ENCODE measurements around the gene CROCC2.
A peak's percentile ranks its signal among the peaks of the same experiment; 100 is the strongest.

The CROCC2 gene

GRCh38 chr2:240902615-240903041 is 3.5 kb upstream of the CROCC2 start:
- Histone ChIP-seq H3K27ac (ENCODE audit: low read depth, low read length) (no peak overlapping the region), H3K4me1 (ENCODE audit: control insufficient read depth, insufficient read depth, low read length) (no peaks in the 10 kb centered on the region), H3K27me3 (ENCODE audit: control insufficient read depth, insufficient read depth, low read length) (peaks cover 16% of the 10 kb centered on the region; the same call in 1 of the 2 replicates), H3K9ac (ENCODE audit: low read length) (peak overlapping the region; percentile 61), H3K4me3 (ENCODE audit: low read depth, low read length) (no peak overlapping the region), H3K36me3 (ENCODE audit: control insufficient read depth, insufficient read depth, low read length) (no peaks in the 10 kb centered on the region), H3K9me3 (ENCODE audit: control insufficient read depth, insufficient read depth, low read depth, low read length) (0 out of 2 replicates have a peak, but pooled peaks cover 5% of the 10 kb centered on the region)

GRCh38 chr2:240903191-240904060 is 2.7 kb upstream of the CROCC2 start:
- H3K27ac ChIP-seq (ENCODE audit: low read depth, low read length), result no peak overlapping the region
- no peaks in the 10 kb centered on the region for H3K4me1 ChIP-seq (ENCODE audit: control insufficient read depth, insufficient read depth, low read length)
- H3K27me3 ChIP-seq (ENCODE audit: control insufficient read depth, insufficient read depth, low read length), result peaks cover 16% of the 10 kb centered on the region; the same call in 1 of the 2 replicates
- H3K4me3 ChIP-seq (ENCODE audit: low read depth, low read length), result no peak overlapping the region
- peak overlapping the region; percentile 61 for H3K9ac ChIP-seq (ENCODE audit: low read length)
- 0 out of 2 replicates have a peak, but pooled peaks cover 5% of the 10 kb centered on the region for H3K9me3 ChIP-seq (ENCODE audit: control insufficient read depth, insufficient read depth, low read depth, low read length)
- no peaks in the 10 kb centered on the region for H3K36me3 ChIP-seq (ENCODE audit: control insufficient read depth, insufficient read depth, low read length)

GRCh38 chr2:240904216-240905175 is 1.6 kb upstream of the CROCC2 start:
- H3K27me3 ChIP-seq (ENCODE audit: control insufficient read depth, insufficient read depth, low read length), result peaks cover 20% of the 10 kb centered on the region; the same call in 1 of the 2 replicates
- no peak overlapping the region for H3K4me3 ChIP-seq (ENCODE audit: low read depth, low read length)
- no peak overlapping the region for H3K9ac ChIP-seq (ENCODE audit: low read length)
- no peaks in the 10 kb centered on the region for H3K4me1 ChIP-seq (ENCODE audit: control insufficient read depth, insufficient read depth, low read length)
- H3K27ac ChIP-seq (ENCODE audit: low read depth, low read length), result no peak overlapping the region
- H3K36me3 ChIP-seq (ENCODE audit: control insufficient read depth, insufficient read depth, low read length), result no peaks in the 10 kb centered on the region
- H3K9me3 ChIP-seq (ENCODE audit: control insufficient read depth, insufficient read depth, low read depth, low read length), result 0 out of 2 replicates have a peak, but pooled peaks cover 5% of the 10 kb centered on the region

- Histone ChIP-seq H3K36me3 (ENCODE audit: control insufficient read depth, insufficient read depth, low read length) (no peaks in the 10 kb centered on the region), H3K27me3 (ENCODE audit: control insufficient read depth, insufficient read depth, low read length) (peaks cover 20% of the 10 kb centered on the region; the same call in 1 of the 2 replicates), H3K4me1 (ENCODE audit: control insufficient read depth, insufficient read depth, low read length) (no peaks in the 10 kb centered on the region), H3K9me3 (ENCODE audit: control insufficient read depth, insufficient read depth, low read depth, low read length) (0 out of 2 replicates have a peak, but pooled peaks cover 5% of the 10 kb centered on the region), H3K27ac (ENCODE audit: low read depth, low read length) (no peak overlapping the region), H3K9ac (ENCODE audit: low read length) (no peak overlapping the region), H3K4me3 (ENCODE audit: low read depth, low read length) (no peak overlapping the region)
Observed at GRCh38 chr2:240905176-240905781, 857 bp upstream of the CROCC2 start.

GRCh38 chr2:240906911-240907590 is 915 bp downstream of the CROCC2 start:
- Histone ChIP-seq H3K4me1 (ENCODE audit: control insufficient read depth, insufficient read depth, low read length) (no peaks in the 10 kb centered on the region), H3K27ac (ENCODE audit: low read depth, low read length) (no peak overlapping the region), H3K4me3 (ENCODE audit: low read depth, low read length) (no peak overlapping the region)

GRCh38 chr2:240909216-240909974 is 3.3 kb downstream of the CROCC2 start:
- no peaks in the 10 kb centered on the region; the same call in 1 of the 2 replicates for H3K4me1 ChIP-seq (ENCODE audit: control insufficient read depth, insufficient read depth, low read length)
- no peaks in the 10 kb centered on the region for H3K36me3 ChIP-seq (ENCODE audit: control insufficient read depth, insufficient read depth, low read length)
- no peak overlapping the region for H3K27ac ChIP-seq (ENCODE audit: low read depth, low read length)
- H3K9me3 ChIP-seq (ENCODE audit: control insufficient read depth, insufficient read depth, low read depth, low read length), result no peaks in the 10 kb centered on the region
- peaks cover 30% of the 10 kb centered on the region; the same call in 1 of the 2 replicates for H3K27me3 ChIP-seq (ENCODE audit: control insufficient read depth, insufficient read depth, low read length)
- H3K9ac ChIP-seq (ENCODE audit: low read length), result no peak overlapping the region
- no peak overlapping the region for H3K4me3 ChIP-seq (ENCODE audit: low read depth, low read length)

More at GRCh38 chr2:240906911-240907590, 915 bp downstream of the CROCC2 start:
- H3K9me3 ChIP-seq (ENCODE audit: control insufficient read depth, insufficient read depth, low read depth, low read length), result no peaks in the 10 kb centered on the region
- peaks cover 20% of the 10 kb centered on the region; the same call in 1 of the 2 replicates for H3K27me3 ChIP-seq (ENCODE audit: control insufficient read depth, insufficient read depth, low read length)
- no peak overlapping the region for H3K9ac ChIP-seq (ENCODE audit: low read length)
- H3K36me3 ChIP-seq (ENCODE audit: control insufficient read depth, insufficient read depth, low read length), result no peaks in the 10 kb centered on the region

- Histone ChIP-seq H3K4me1 (ENCODE audit: control insufficient read depth, insufficient read depth, low read length) (peaks cover 1% of the 10 kb centered on the region; the same call in 1 of the 2 replicates), H3K27me3 (ENCODE audit: control insufficient read depth, insufficient read depth, low read length) (peaks cover 38% of the 10 kb centered on the region), H3K9me3 (ENCODE audit: control insufficient read depth, insufficient read depth, low read depth, low read length) (no peaks in the 10 kb centered on the region), H3K27ac (ENCODE audit: low read depth, low read length) (no peak overlapping the region), H3K36me3 (ENCODE audit: control insufficient read depth, insufficient read depth, low read length) (no peaks in the 10 kb centered on the region), H3K4me3 (ENCODE audit: low read depth, low read length) (no peak overlapping the region), H3K9ac (ENCODE audit: low read length) (no peak overlapping the region)
Observed at GRCh38 chr2:240911641-240912265, 5.6 kb downstream of the CROCC2 start.

GRCh38 chr2:240912878-240913809 is 7.0 kb downstream of the CROCC2 start:
- Histone ChIP-seq H3K9ac (ENCODE audit: low read length) (no peak overlapping the region), H3K9me3 (ENCODE audit: control insufficient read depth, insufficient read depth, low read depth, low read length) (no peaks in the 10 kb centered on the region), H3K4me3 (ENCODE audit: low read depth, low read length) (no peak overlapping the region), H3K27ac (ENCODE audit: low read depth, low read length) (no peak overlapping the region), H3K27me3 (ENCODE audit: control insufficient read depth, insufficient read depth, low read length) (peaks cover 36% of the 10 kb centered on the region), H3K36me3 (ENCODE audit: control insufficient read depth, insufficient read depth, low read length) (no peaks in the 10 kb centered on the region), H3K4me1 (ENCODE audit: control insufficient read depth, insufficient read depth, low read length) (peaks cover 7% of the 10 kb centered on the region; the same call in 1 of the 2 replicates)
